HepG2 (cell line): Measurements from ENCODE around the gene KCNIP3. TPM values are rescaled to one million over a fixed set of nuclear protein-coding genes. Genes with fewer than 3 reads are reported as not detected.
A peak's percentile ranks its signal among the peaks of the same experiment; 100 is the strongest.

Experiments
- CC2D1A ChIP-seq: sonication (generic); formaldehyde crosslinking; IDR thresholded peaks from 2 replicates; pipeline ENCODE4 v1.8.1; 2023; ENCODE audit warnings: mild to moderate bottlenecking, missing genetic modification reagents
- EP300 ChIP-seq, 3 experiments: sonication (generic) in 1 of 3; formaldehyde crosslinking in 1 of 3; IDR thresholded peaks; 2 replicates each; pipeline versions ENCODE4 v1.5.1 to v1.6.1; 2011 to 2020; ENCODE audit warnings: low read depth in 2 of 3, low read length in 2 of 3, borderline replicate concordance in 1 of 3, improper control_type of control experiment in 1 of 3, mild to moderate bottlenecking in 1 of 3, missing genetic modification reagents in 1 of 3, moderate library complexity in 1 of 3
- HNF4A ChIP-seq: sonication (generic); formaldehyde crosslinking; IDR thresholded peaks from 2 replicates; pipeline ENCODE4 v1.4.0; 2020; ENCODE audit warnings: missing genetic modification reagents
- HNRNPL ChIP-seq: fragments of 200-400 bp; formaldehyde crosslinking; IDR thresholded peaks from 2 replicates; pipeline ENCODE4 v1.6.1; 2017; ENCODE audit warnings: mild to moderate bottlenecking, low read depth, low read length
- MEIS2 ChIP-seq: sonication (generic); formaldehyde crosslinking; IDR thresholded peaks from 2 replicates; pipeline ENCODE4 v1.9.0; 2021; ENCODE audit warnings: mild to moderate bottlenecking, missing genetic modification reagents
- NCOA1 ChIP-seq: sonication (generic); formaldehyde crosslinking; IDR thresholded peaks from 2 replicates; pipeline ENCODE4 v1.9.0; 2021; ENCODE audit warnings: missing genetic modification reagents
- NCOR1 ChIP-seq: fragments of 200-600 bp; sonication (generic); IDR thresholded peaks from 2 replicates; pipeline ENCODE4 v1.7.0; 2017; ENCODE audit warnings: antibody characterized with exemption, low read length, borderline replicate concordance
- PAWR ChIP-seq: sonication (generic); formaldehyde crosslinking; IDR thresholded peaks from 2 replicates; pipeline ENCODE4 v1.4.0; 2020; ENCODE audit warnings: missing genetic modification reagents, mild to moderate bottlenecking, borderline replicate concordance
- PRPF4 ChIP-seq: fragments of 200-400 bp; formaldehyde crosslinking; IDR thresholded peaks from 2 replicates; pipeline ENCODE4 v1.6.1; 2016; ENCODE audit warnings: low read length, low read depth; ENCODE audit not compliant: poor library complexity, severe bottlenecking
- SAFB2 ChIP-seq: sonication (generic); formaldehyde crosslinking; IDR thresholded peaks from 2 replicates; pipeline ENCODE4 v1.5.1; 2020; ENCODE audit warnings: missing genetic modification reagents, low read depth, mild to moderate bottlenecking, borderline replicate concordance
- SIX4 ChIP-seq: sonication (generic); formaldehyde crosslinking; IDR thresholded peaks from 2 replicates; pipeline ENCODE4 v1.4.0; 2020; ENCODE audit warnings: missing genetic modification reagents
- SNAPC2 ChIP-seq: sonication (generic); formaldehyde crosslinking; IDR thresholded peaks from 2 replicates; pipeline ENCODE4 v1.8.1; 2022; ENCODE audit warnings: mild to moderate bottlenecking, missing genetic modification reagents
- STAT5B ChIP-seq: sonication (generic); formaldehyde crosslinking; IDR thresholded peaks from 2 replicates; pipeline ENCODE4 v1.4.0; 2020; ENCODE audit warnings: missing genetic modification reagents
- YEATS2 ChIP-seq: sonication (generic); formaldehyde crosslinking; IDR thresholded peaks from 2 replicates; pipeline ENCODE4 v1.4.0; 2020; ENCODE audit warnings: missing genetic modification reagents, borderline replicate concordance
- ZKSCAN8 ChIP-seq: IDR thresholded peaks from 2 replicates; pipeline ENCODE4 v1.6.1; 2016; ENCODE audit warnings: borderline replicate concordance, missing genetic modification reagents, missing compliant biosample characterization
- ZMYM2 ChIP-seq: sonication (generic); formaldehyde crosslinking; IDR thresholded peaks from 2 replicates; pipeline ENCODE4 v1.8.0; 2022; ENCODE audit warnings: mild to moderate bottlenecking, missing genetic modification reagents
- ZNF251 ChIP-seq: sonication (generic); formaldehyde crosslinking; IDR thresholded peaks from 2 replicates; pipeline ENCODE4 v1.9.0; 2021; ENCODE audit warnings: mild to moderate bottlenecking, missing genetic modification reagents
- ZNF484 ChIP-seq: sonication (generic); formaldehyde crosslinking; IDR thresholded peaks from 2 replicates; pipeline ENCODE4 v1.5.1; 2020; ENCODE audit warnings: mild to moderate bottlenecking, low read depth, missing genetic modification reagents, borderline replicate concordance
- ZNF550 ChIP-seq: sonication (generic); formaldehyde crosslinking; IDR thresholded peaks from 2 replicates; pipeline ENCODE4 v1.4.0; 2020; ENCODE audit warnings: mild to moderate bottlenecking, missing genetic modification reagents, borderline replicate concordance
- ZNF768 ChIP-seq: sonication (generic); formaldehyde crosslinking; IDR thresholded peaks from 2 replicates; pipeline ENCODE4 v1.4.0; 2020; ENCODE audit warnings: missing genetic modification reagents
- polyA plus RNA-seq, 8 experiments: library from polyadenylated mRNA; depleted of rRNA in 3 of 8; stranded (reverse) in 7 of 8; unstranded in 1 of 8; fragments of >200 nt; fragmentation: Illumina TruSeq in 4 of 8; extraction: Trizol in 4 of 8; gene quantifications; 2 replicates each; pipeline versions ENCODE4 v1.2.1 to v1.2.3, GENCODE V29; 2011 to 2016; ENCODE audit warnings: low read depth in 4 of 8, missing spikeins in 1 of 8, mixed read lengths in 1 of 8; ENCODE audit not compliant: insufficient read depth in 1 of 8
- total RNA-seq, 5 experiments: library from RNA; depleted of rRNA; stranded (reverse); fragments of >200 nt; fragmentation: Illumina TruSeq; extraction: Trizol; gene quantifications; 2 replicates each; pipeline ENCODE4 v1.2.3, GENCODE V29; 2016; ENCODE audit warnings: low read depth in 1 of 5
- TF ChIP-seq, protein P1 (sequence below): sonication (generic); formaldehyde crosslinking; IDR thresholded peaks from 2 replicates; pipeline ENCODE4 v1.8.0; 2022; ENCODE audit warnings: mild to moderate bottlenecking, missing genetic modification reagents; ENCODE audit not compliant: insufficient replicate concordance
- TF ChIP-seq, protein P2 (sequence below): sonication (generic); formaldehyde crosslinking; IDR thresholded peaks from 2 replicates; pipeline ENCODE4 v1.5.0; 2020; ENCODE audit warnings: missing genetic modification reagents, mild to moderate bottlenecking, borderline replicate concordance
- TF ChIP-seq, protein P3 (sequence below): IDR thresholded peaks from 2 replicates; pipeline ENCODE4 v1.6.1; 2012; ENCODE audit warnings: inconsistent platforms
- TF ChIP-seq, protein P4 (sequence below): sonication (generic); formaldehyde crosslinking; IDR thresholded peaks from 2 replicates; pipeline ENCODE4 v1.4.0; 2020; ENCODE audit warnings: mild to moderate bottlenecking, missing genetic modification reagents

KCNIP3 gene
- total and polyA plus RNA-seq, 2 of the 13 experiments (the other 11 are each of a cell fraction or from before 2014, with no cell fraction given): not detected

DNA sequence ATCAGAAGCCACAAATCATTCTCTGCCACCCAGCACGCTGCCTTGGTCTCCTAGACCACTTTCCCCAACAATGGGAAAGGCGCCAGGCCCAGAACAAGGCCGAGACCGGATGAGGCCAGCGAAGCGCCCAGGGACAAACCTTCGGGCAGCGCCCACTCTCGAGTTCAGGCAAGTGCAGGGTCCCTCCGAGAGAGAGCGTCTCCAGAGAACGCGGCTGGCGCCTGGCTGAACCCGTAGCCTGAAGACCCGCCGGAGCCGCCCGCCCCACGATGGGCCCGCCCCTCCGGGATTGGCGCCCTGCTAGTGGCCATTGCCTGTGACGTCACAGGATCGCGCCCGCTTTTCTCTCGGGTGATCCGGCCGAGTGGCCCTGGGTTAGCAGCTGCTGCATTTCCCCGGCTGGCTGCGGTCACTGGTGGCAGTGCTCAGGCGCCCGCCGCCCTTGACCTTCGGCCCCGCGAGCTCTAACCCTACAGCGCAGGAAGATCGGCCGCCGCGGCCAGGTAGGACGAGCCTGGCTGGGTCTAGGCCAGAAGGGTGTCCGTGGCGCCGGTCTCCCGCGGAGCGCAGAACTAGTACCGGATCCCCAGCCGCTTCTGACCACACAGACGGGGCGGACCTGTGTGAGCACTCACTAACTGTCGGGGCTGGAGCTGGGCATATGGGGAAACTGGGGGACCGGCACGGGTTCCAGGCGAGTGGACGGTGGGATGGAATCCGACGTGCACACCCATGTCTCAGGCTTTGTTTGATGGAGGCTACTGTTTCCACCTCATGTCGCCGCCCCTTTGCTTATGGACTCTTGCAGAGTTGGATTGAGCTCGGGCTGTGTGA lies 105.4 kb downstream of the KCNIP3 start, which contains the start of gene FAHD2A (continued):
- TF ChIP-seq ZKSCAN8 (peak; percentile 42; the same call in 1 of the 2 replicates), SAFB2 (CRISPR knock-in tag) (no peak; the same call in 1 of the 2 replicates), SNAPC2 (CRISPR knock-in tag) (0 out of 2 replicates have a peak, but pooled peaks have one; percentile 68), ZNF768 (CRISPR knock-in tag) (peak; percentile 80), ZNF251 (CRISPR knock-in tag) (no peak), ZMYM2 (CRISPR knock-in tag) (peak; percentile 98), MEIS2 (peak; percentile 25), PRPF4 (no peak), NCOA1 (CRISPR knock-in tag) (peak; percentile 82; the same call in 1 of the 2 replicates), EP300 (IDR thresholded peaks at IDR 0.05; ENCODE audit: low read depth in 2 of 2, low read length in 2 of 2) (no peak), EP300 (CRISPR knock-in tag; IDR thresholded peaks at IDR 0.05; ENCODE audit: borderline replicate concordance) (peak; percentile 55; the same call in 1 of the 2 replicates), YEATS2 (CRISPR knock-in tag) (peak; percentile 75; the same call in 1 of the 2 replicates), ZNF484 (CRISPR knock-in tag) (peak; percentile 88; the same call in 1 of the 2 replicates), CC2D1A (CRISPR knock-in tag) (no peak), ZNF550 (peak; percentile 40; the same call in 1 of the 2 replicates), SIX4 (CRISPR knock-in tag) (no peak), STAT5B (no peak), HNRNPL (no peak), NCOR1 (peak; percentile 23; the same call in 1 of the 2 replicates), HNF4A (CRISPR knock-in tag) (peak; percentile 84), PAWR (CRISPR knock-in tag) (no peak)
- TF ChIP-seq, protein P1, sequence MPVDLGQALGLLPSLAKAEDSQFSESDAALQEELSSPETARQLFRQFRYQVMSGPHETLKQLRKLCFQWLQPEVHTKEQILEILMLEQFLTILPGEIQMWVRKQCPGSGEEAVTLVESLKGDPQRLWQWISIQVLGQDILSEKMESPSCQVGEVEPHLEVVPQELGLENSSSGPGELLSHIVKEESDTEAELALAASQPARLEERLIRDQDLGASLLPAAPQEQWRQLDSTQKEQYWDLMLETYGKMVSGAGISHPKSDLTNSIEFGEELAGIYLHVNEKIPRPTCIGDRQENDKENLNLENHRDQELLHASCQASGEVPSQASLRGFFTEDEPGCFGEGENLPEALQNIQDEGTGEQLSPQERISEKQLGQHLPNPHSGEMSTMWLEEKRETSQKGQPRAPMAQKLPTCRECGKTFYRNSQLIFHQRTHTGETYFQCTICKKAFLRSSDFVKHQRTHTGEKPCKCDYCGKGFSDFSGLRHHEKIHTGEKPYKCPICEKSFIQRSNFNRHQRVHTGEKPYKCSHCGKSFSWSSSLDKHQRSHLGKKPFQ (CRISPR knock-in tag): no peak
- TF ChIP-seq, protein P2, sequence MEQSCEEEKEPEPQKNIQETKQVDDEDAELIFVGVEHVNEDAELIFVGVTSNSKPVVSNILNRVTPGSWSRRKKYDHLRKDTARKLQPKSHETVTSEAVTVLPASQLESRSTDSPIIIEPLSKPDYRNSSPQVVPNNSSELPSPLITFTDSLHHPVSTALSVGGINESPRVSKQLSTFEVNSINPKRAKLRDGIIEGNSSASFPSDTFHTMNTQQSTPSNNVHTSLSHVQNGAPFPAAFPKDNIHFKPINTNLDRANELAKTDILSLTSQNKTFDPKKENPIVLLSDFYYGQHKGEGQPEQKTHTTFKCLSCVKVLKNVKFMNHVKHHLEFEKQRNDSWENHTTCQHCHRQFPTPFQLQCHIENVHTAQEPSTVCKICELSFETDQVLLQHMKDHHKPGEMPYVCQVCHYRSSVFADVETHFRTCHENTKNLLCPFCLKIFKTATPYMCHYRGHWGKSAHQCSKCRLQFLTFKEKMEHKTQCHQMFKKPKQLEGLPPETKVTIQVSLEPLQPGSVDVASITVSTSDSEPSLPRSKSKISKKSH (CRISPR knock-in tag): peak; percentile 74
- TF ChIP-seq, protein P3, sequence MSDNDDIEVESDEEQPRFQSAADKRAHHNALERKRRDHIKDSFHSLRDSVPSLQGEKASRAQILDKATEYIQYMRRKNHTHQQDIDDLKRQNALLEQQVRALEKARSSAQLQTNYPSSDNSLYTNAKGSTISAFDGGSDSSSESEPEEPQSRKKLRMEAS: peak; percentile 62
- TF ChIP-seq, protein P4, sequence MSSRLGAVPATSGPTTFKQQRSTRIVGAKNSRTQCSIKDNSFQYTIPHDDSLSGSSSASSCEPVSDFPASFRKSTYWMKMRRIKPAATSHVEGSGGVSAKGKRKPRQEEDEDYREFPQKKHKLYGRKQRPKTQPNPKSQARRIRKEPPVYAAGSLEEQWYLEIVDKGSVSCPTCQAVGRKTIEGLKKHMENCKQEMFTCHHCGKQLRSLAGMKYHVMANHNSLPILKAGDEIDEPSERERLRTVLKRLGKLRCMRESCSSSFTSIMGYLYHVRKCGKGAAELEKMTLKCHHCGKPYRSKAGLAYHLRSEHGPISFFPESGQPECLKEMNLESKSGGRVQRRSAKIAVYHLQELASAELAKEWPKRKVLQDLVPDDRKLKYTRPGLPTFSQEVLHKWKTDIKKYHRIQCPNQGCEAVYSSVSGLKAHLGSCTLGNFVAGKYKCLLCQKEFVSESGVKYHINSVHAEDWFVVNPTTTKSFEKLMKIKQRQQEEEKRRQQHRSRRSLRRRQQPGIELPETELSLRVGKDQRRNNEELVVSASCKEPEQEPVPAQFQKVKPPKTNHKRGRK (CRISPR knock-in tag): no peak
